Keratinocyte (primary cell): ENCODE results near the gene TBC1D5.
A peak's percentile ranks its signal among the peaks of the same experiment; 100 is the strongest.

Experiments
- EZH2 ChIP-seq: IDR thresholded peaks from one replicate; pipeline ENCODE4 v1.6.1; 2012; ENCODE audit warnings: inconsistent platforms, mild to moderate bottlenecking, low read length, moderate library complexity
- TF ChIP-seq, protein P1 (sequence below), 3 experiments: IDR thresholded peaks in 1 of 3; conservative IDR thresholded peaks in 1 of 3; optimal IDR thresholded peaks in 1 of 3; 2 replicates in 2 of 3; 3 replicates in 1 of 3; pipeline versions ENCODE3 to v1.5.1; 2011; ENCODE audit warnings: low read length in 3 of 3, mild to moderate bottlenecking in 3 of 3, moderate library complexity in 2 of 3, control low read depth in 1 of 3, inconsistent platforms in 1 of 3; ENCODE audit not compliant: insufficient read depth in 2 of 3; ENCODE audit errors: extremely low read depth in 1 of 3

DNA sequence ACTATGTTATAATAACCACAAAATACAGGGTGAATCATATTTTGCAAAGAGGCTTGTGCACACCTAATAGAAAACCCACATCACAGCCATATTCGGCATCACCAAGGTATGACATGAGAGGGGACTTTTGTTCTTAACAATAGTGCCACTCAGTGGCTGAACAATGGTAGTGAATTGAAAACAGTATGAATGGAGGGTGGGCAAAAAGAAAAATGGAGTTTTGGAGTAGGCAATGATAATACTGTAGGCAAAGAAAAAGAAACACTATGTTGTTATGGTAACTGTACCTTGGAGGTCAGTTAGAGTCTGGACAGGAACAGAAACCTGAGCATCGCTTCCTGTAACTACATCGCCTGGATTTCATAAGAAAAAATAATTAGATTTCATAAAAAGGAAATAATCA lies 509.0 kb downstream of the TBC1D5 start:
- TF ChIP-seq, protein P1, sequence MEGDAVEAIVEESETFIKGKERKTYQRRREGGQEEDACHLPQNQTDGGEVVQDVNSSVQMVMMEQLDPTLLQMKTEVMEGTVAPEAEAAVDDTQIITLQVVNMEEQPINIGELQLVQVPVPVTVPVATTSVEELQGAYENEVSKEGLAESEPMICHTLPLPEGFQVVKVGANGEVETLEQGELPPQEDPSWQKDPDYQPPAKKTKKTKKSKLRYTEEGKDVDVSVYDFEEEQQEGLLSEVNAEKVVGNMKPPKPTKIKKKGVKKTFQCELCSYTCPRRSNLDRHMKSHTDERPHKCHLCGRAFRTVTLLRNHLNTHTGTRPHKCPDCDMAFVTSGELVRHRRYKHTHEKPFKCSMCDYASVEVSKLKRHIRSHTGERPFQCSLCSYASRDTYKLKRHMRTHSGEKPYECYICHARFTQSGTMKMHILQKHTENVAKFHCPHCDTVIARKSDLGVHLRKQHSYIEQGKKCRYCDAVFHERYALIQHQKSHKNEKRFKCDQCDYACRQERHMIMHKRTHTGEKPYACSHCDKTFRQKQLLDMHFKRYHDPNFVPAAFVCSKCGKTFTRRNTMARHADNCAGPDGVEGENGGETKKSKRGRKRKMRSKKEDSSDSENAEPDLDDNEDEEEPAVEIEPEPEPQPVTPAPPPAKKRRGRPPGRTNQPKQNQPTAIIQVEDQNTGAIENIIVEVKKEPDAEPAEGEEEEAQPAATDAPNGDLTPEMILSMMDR (optimal IDR thresholded peaks at IDR 0.05 in 1 of 3, IDR thresholded peaks at IDR 0.05 in 1 of 3, conservative IDR thresholded peaks at IDR 0.05 in 1 of 3; ENCODE audit: extremely low read depth in 1 of 3, insufficient read depth in 2 of 3, low read length in 3 of 3): peak; percentile 45 to 70 (median 47)
- TF ChIP-seq EZH2: no peak
